Stomach (tissue), 4 donors: ENCODE data around the gene SERPINB4.

Experiments
- EP300 ChIP-seq: sonication (generic); formaldehyde crosslinking; IDR thresholded peaks from one replicate; pipeline ENCODE4 v1.6.1; 2017; ENCODE audit warnings: antibody characterized with exemption
- TF ChIP-seq, protein P1 (sequence below), 7 experiments: fragments of 450-650 bp in 4 of 7; fragments of 200-600 bp in 3 of 7; sonication (generic) in 3 of 7; IDR thresholded peaks; one replicate each; pipeline ENCODE4 v1.5.1; 2016 to 2019; ENCODE audit warnings: antibody characterized with exemption in 7 of 7, control low read depth in 2 of 7, mild to moderate bottlenecking in 1 of 7

DNA sequence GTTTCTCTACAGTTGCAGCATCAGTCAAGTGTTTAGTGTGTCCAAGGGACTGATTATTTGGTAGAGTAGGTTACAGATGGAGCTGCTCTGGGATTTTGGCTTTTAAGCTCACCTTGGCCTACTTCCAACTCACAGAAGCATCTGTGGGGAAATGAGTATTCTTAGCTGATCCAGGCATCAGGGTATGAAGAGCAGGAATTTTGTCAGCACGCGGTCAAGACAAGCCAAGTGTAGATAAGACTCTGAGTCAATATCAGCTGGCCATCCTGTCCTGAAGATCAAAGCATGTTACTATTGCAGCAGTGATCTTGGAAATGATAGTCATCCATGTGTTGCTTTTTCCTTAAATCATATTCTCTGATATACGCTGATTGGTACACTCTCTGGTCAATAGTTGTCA, 24.4 kb downstream of the SERPINB4 start:
- TF ChIP-seq, protein P1, sequence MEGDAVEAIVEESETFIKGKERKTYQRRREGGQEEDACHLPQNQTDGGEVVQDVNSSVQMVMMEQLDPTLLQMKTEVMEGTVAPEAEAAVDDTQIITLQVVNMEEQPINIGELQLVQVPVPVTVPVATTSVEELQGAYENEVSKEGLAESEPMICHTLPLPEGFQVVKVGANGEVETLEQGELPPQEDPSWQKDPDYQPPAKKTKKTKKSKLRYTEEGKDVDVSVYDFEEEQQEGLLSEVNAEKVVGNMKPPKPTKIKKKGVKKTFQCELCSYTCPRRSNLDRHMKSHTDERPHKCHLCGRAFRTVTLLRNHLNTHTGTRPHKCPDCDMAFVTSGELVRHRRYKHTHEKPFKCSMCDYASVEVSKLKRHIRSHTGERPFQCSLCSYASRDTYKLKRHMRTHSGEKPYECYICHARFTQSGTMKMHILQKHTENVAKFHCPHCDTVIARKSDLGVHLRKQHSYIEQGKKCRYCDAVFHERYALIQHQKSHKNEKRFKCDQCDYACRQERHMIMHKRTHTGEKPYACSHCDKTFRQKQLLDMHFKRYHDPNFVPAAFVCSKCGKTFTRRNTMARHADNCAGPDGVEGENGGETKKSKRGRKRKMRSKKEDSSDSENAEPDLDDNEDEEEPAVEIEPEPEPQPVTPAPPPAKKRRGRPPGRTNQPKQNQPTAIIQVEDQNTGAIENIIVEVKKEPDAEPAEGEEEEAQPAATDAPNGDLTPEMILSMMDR (IDR thresholded peaks at IDR 0.05) = no peak
- no peak for TF ChIP-seq EP300
